DND-41 (cell line): ENCODE measurements around the gene CCDC43.

Experiments used
- EZH2 ChIP-seq: IDR thresholded peaks from 3 replicates; pipeline ENCODE4 v1.6.1; 2012; ENCODE audit warnings: borderline replicate concordance, low read depth, mild to moderate bottlenecking, moderate library complexity, low read length, inconsistent platforms; ENCODE audit not compliant: severe bottlenecking
- TF ChIP-seq, protein P1 (sequence below): IDR thresholded peaks from 2 replicates; pipeline ENCODE4 v1.5.1; 2012; ENCODE audit warnings: borderline replicate concordance, low read length, moderate library complexity, mild to moderate bottlenecking; ENCODE audit not compliant: poor library complexity, severe bottlenecking; ENCODE audit errors: extremely low read depth

DNA sequence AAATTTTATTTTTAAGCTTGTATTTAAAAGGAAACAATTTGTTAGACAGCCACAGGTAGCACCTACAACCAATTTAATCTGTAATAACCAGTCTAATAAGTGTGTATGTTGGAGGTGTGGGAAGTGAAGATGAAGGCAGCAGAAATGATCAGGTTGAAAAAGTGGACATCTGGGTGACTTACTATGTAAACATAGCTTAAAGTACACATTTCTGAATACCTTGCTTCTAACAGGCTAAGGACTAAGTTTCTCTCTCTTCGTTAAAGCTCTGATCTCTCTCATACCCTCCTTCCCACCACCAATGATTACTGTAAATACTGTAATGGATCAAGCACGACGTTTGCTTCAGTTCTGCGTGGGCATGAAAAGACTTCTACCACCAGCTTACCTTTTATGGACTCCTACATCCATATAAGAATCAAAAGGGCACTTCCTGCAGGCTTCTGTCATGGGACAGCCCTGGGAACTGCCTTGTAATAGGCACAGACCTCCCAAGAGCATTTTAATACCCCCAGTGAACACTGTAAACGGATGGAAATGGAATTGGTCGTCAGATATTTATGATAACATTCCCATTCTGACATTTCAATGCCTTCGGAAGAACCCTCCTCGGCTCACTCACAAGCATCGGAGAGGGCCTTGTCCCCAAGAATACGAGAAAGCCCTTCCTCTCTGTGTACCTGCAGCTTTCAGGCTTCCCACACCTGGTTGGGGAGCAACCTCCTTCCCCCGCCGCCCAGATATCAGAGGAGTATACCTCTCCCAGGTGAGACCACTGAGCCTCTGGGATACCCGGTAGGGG is 700 bp downstream of the CCDC43 start:
- TF ChIP-seq, protein P1, sequence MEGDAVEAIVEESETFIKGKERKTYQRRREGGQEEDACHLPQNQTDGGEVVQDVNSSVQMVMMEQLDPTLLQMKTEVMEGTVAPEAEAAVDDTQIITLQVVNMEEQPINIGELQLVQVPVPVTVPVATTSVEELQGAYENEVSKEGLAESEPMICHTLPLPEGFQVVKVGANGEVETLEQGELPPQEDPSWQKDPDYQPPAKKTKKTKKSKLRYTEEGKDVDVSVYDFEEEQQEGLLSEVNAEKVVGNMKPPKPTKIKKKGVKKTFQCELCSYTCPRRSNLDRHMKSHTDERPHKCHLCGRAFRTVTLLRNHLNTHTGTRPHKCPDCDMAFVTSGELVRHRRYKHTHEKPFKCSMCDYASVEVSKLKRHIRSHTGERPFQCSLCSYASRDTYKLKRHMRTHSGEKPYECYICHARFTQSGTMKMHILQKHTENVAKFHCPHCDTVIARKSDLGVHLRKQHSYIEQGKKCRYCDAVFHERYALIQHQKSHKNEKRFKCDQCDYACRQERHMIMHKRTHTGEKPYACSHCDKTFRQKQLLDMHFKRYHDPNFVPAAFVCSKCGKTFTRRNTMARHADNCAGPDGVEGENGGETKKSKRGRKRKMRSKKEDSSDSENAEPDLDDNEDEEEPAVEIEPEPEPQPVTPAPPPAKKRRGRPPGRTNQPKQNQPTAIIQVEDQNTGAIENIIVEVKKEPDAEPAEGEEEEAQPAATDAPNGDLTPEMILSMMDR = no peak
- TF ChIP-seq EZH2 = no peak
